GM19463 (cell line): ENCODE measurements around the gene TCF15.

Experiments
- ATAC-seq: cut with Tn5 transposase; IDR thresholded peaks from one replicate; pipeline ENCODE4 v1.9.1; 2021; ENCODE audit warnings: mild to moderate bottlenecking, moderate library complexity; ENCODE audit not compliant: unreplicated experiment

TCF15 gene

GRCh38 chr20:615514-615913 is 5.4 kb upstream of the TCF15 start:
- ATAC-seq = no peak

- no peak for ATAC-seq
Measured at GRCh38 chr20:611843-612185, 1.7 kb upstream of the TCF15 start.

- ATAC-seq = no peak
Measured at GRCh38 chr20:611047-611842, 1.1 kb upstream of the TCF15 start.

- no peak for ATAC-seq
Measured at GRCh38 chr20:609371-609964, 641 bp downstream of the TCF15 start.

- no peak for ATAC-seq
Measured at GRCh38 chr20:608970-609369, 1.1 kb downstream of the TCF15 start.

- no peak for ATAC-seq
Measured at GRCh38 chr20:607476-607875, 2.6 kb downstream of the TCF15 start.

GRCh38 chr20:605237-605636 is 4.9 kb downstream of the TCF15 start:
- no peak for ATAC-seq

- ATAC-seq = no peak
Measured at GRCh38 chr20:603116-603640, 6.9 kb downstream of the TCF15 start.

GRCh38 chr20:602111-602970 is 7.8 kb downstream of the TCF15 start:
- no peak for ATAC-seq

GRCh38 chr20:600736-601135 is 9.4 kb downstream of the TCF15 start:
- ATAC-seq = no peak

GRCh38 chr20:600141-600540 is 10.0 kb downstream of the TCF15 start:
- ATAC-seq = no peak

- ATAC-seq = no peak
Measured at GRCh38 chr20:598133-598850, 11.8 kb downstream of the TCF15 start.

GRCh38 chr20:597560-597959 is 12.5 kb downstream of the TCF15 start:
- ATAC-seq = no peak

- ATAC-seq = no peak
Measured at GRCh38 chr20:595330-596308, 14.5 kb downstream of the TCF15 start.

GRCh38 chr20:592506-592905 is 17.6 kb downstream of the TCF15 start:
- ATAC-seq = no peak

GRCh38 chr20:591941-592340 is 18.2 kb downstream of the TCF15 start:
- ATAC-seq = no peak

- peak; percentile 57 for ATAC-seq
Measured at GRCh38 chr20:588932-589672, 21.0 kb downstream of the TCF15 start.

- ATAC-seq = no peak
Measured at GRCh38 chr20:588476-588875, 21.6 kb downstream of the TCF15 start.

GRCh38 chr20:584971-585301 is 25.2 kb downstream of the TCF15 start:
- ATAC-seq = no peak
